A673 (cell line): ENCODE data around the gene PHF20. TPM values are rescaled to one million over a fixed set of nuclear protein-coding genes. Genes with fewer than 3 reads are reported as not detected.
A peak's percentile ranks its signal among the peaks of the same experiment; 100 is the strongest.

ENCODE experiments used
- BruUV-seq: library from RNA; stranded (reverse); fragments of 400-500 nt; replicated peaks from 2 replicates; lab custom pipeline; 2021; lab: Mats Ljungman, UMichigan
- CTCF ChIA-PET: fragments of 300-600 bp; sonication (Branson Sonifier 250); formaldehyde crosslinking; loops from one replicate; lab custom pipeline; 2022; ENCODE audit warnings: antibody characterized with exemption; lab: Charles Lee
- POLR2A ChIA-PET: fragments of 300-600 bp; sonication (Branson Sonifier 250); formaldehyde crosslinking; loops from one replicate; lab custom pipeline; 2022; ENCODE audit warnings: antibody characterized with exemption; ENCODE audit not compliant: low non-redundant PET; lab: Charles Lee
- DNase-seq: peaks from one replicate; pipeline ENCODE4 v3.0.0-alpha.2; 2015; ENCODE audit warnings: low spot score
- H3K27ac ChIP-seq: fragments of 200-600 bp; sonication (generic); 2 replicates; pipeline ENCODE4 v1.5.1; 2016; ENCODE audit warnings: mixed run types, low read depth, mild to moderate bottlenecking, mixed read lengths, antibody characterized with exemption, low read length; ENCODE audit not compliant: poor library complexity, severe bottlenecking
- H3K27me3 ChIP-seq: fragments of 200-600 bp; sonication (generic); replicated peaks from 2 replicates; pipeline ENCODE4 v1.6.1; 2017; ENCODE audit warnings: mixed run types, low read depth, mild to moderate bottlenecking, mixed read lengths, antibody characterized with exemption, low read length; ENCODE audit not compliant: insufficient read depth, poor library complexity
- H3K36me3 ChIP-seq: fragments of 200-600 bp; sonication (generic); 2 replicates; pipeline ENCODE4 v1.6.1; 2016; ENCODE audit warnings: mixed run types, mild to moderate bottlenecking, mixed read lengths, antibody characterized with exemption, low read length; ENCODE audit not compliant: insufficient read depth, poor library complexity, severe bottlenecking
- H3K4me1 ChIP-seq: fragments of 200-600 bp; sonication (generic); 2 replicates; pipeline ENCODE4 v1.6.1; 2017; ENCODE audit warnings: mixed run types, mild to moderate bottlenecking, mixed read lengths, antibody characterized with exemption, low read length; ENCODE audit not compliant: insufficient read depth, poor library complexity, severe bottlenecking
- H3K4me3 ChIP-seq: fragments of 200-600 bp; sonication (generic); 2 replicates; pipeline ENCODE4 v1.5.1; 2016; ENCODE audit warnings: low read depth, mixed run types, mild to moderate bottlenecking, mixed read lengths, low read length; ENCODE audit not compliant: poor library complexity, severe bottlenecking
- H3K9me3 ChIP-seq: fragments of 200-600 bp; sonication (generic); 2 replicates; pipeline ENCODE4 v1.6.1; 2016; ENCODE audit warnings: mixed run types, low read depth, mild to moderate bottlenecking, mixed read lengths, antibody characterized with exemption, low read length; ENCODE audit not compliant: poor library complexity, severe bottlenecking
- CTCF ChIP-seq: fragments of 300-800, 200-600 bp; sonication (generic); conservative IDR thresholded peaks from 2 replicates; pipeline ENCODE4 v1.5.1; 2017; ENCODE audit warnings: low read depth, mild to moderate bottlenecking, antibody characterized with exemption, low read length, moderate library complexity, mixed read lengths
- EZH2 ChIP-seq: fragments of 200-600 bp; sonication (generic); IDR thresholded peaks from 2 replicates; pipeline ENCODE4 v1.6.1; 2017; ENCODE audit warnings: borderline replicate concordance, low read depth, mild to moderate bottlenecking, mixed read lengths, antibody characterized with exemption, low read length; ENCODE audit not compliant: poor library complexity, severe bottlenecking
- intact Hi-C: fragments of 100-400 bp; cut with micrococcal nuclease; formaldehyde crosslinking; loops from one replicate; pipeline ENCODE4 v1.10.0; 2022; ENCODE audit not compliant: unreplicated experiment
- total RNA-seq: library from RNA; stranded (reverse); gene quantifications from 2 replicates; pipeline ENCODE4 v1.2.3, GENCODE V29; 2021

Gene PHF20
- total RNA-seq, 1 experiment from 2014 or later = 43.0 TPM

GRCh38 chr20:35741892-35742740, 29.7 kb upstream of the PHF20 start, which contains the start of gene RBM39:
Gene RBM39 (minus strand): TSS chr20:35742260. CDS start chr20:35740874, 1,386 bp downstream.
- H3K4me3 ChIP-seq = peak within 1 kb of the TSS; percentile 69
- TF ChIP-seq CTCF (peak; percentile 43; the same call in 1 of the 2 replicates), EZH2 (no peak)
- H3K27ac ChIP-seq = peak within 1 kb of the TSS; percentile 99
- H3K36me3 ChIP-seq = peaks cover 37% of the 10 kb centered on the region
- peaks cover 29% of the 10 kb centered on the region for H3K4me1 ChIP-seq
- POLR2A ChIA-PET = interaction anchor here (0.5 to 1.3 kb wide), 16 partner anchors 8 to 954 kb away, joined by 3 to 14 read pairs (median 4); partner anchors contain the start of gene PHF20
- H3K27me3 ChIP-seq = no peaks in the 10 kb centered on the region
- intact Hi-C loops = no loop called here
- DNase-seq = peak; percentile 100
- BruUV-seq = no TSS peak
- CTCF ChIA-PET = interaction anchor here (0.6 to 1.2 kb wide), 3 partner anchors 30 to 43 kb away, joined by 3 to 10 read pairs (median 3); partner anchors contain the start of genes NFS1, PHF20 and ROMO1
- no peaks in the 10 kb centered on the region for H3K9me3 ChIP-seq

- Histone ChIP-seq H3K27me3 (no peaks in the 10 kb centered on the region), H3K4me1 (peaks cover 29% of the 10 kb centered on the region), H3K4me3 (peak overlapping the region; percentile 69), H3K36me3 (peaks cover 29% of the 10 kb centered on the region), H3K27ac (peak overlapping the region; percentile 94), H3K9me3 (no peaks in the 10 kb centered on the region)
- ChIA-PET POLR2A (interaction anchor here (0.6 to 1.3 kb wide), 12 partner anchors 9 to 955 kb away, joined by 3 to 14 read pairs (median 6); partner anchors contain the start of gene PHF20), CTCF (interaction anchor here (1.0 to 1.2 kb wide), 2 partner anchors 29 to 44 kb away, joined by 3 read pairs; partner anchors contain the start of genes NFS1, PHF20 and ROMO1)
- no peak for TF ChIP-seq EZH2
- TF ChIP-seq CTCF = no peak
- BruUV-seq = TSS peak; percentile 97
- DNase-seq = peak; percentile 37
- intact Hi-C loops = no loop called here
Observed at GRCh38 chr20:35742741-35743523, 28.9 kb upstream of the PHF20 start.

- CTCF ChIA-PET = interaction anchor here (0.6 kb wide), 1 partner anchor 145 kb away, joined by 4 read pairs; no protein-coding TSS in a partner anchor
Observed at GRCh38 chr20:35743693-35744491, 27.9 kb upstream of the PHF20 start.

More at GRCh38 chr20:35743693-35744491, 27.9 kb upstream of the PHF20 start:
- no peak for TF ChIP-seq EZH2
- TF ChIP-seq CTCF = no peak
- intact Hi-C loops = no loop called here
- no peaks in the 10 kb centered on the region for H3K27me3 ChIP-seq
- H3K36me3 ChIP-seq = peaks cover 19% of the 10 kb centered on the region
- H3K9me3 ChIP-seq = no peaks in the 10 kb centered on the region
- H3K4me1 ChIP-seq = peaks cover 24% of the 10 kb centered on the region
- no TSS peak for BruUV-seq
- no peak for DNase-seq
- POLR2A ChIA-PET = interaction anchor here (0.8 kb wide), 1 partner anchor 9 kb away, joined by 3 read pairs; no protein-coding TSS in a partner anchor
- peak overlapping the region; percentile 69 for H3K4me3 ChIP-seq
- H3K27ac ChIP-seq = peak overlapping the region; percentile 94
